MCF 10A (cell line): Measurements from ENCODE around the gene GLIS1. TPM values are rescaled to one million over a fixed set of nuclear protein-coding genes. Genes with fewer than 3 reads are reported as not detected.

Experiments used
- BruUV-seq: library from RNA; stranded (reverse); fragments of 400-500 nt; replicated peaks from 2 replicates; lab custom pipeline; 2021; lab: Mats Ljungman, UMichigan
- CTCF ChIA-PET: fragments of 300-600 bp; sonication (Branson Sonifier 250); formaldehyde crosslinking; extraction: SDS; loops from one replicate; lab custom pipeline; 2021; ENCODE audit warnings: antibody characterized with exemption, inconsistent platforms; lab: Yijun Ruan, JAX
- POLR2A ChIA-PET: fragments of 300-600, 350-650 bp; sonication (Branson Sonifier 250); formaldehyde crosslinking; extraction: SDS; loops from one replicate; lab custom pipeline; 2020; ENCODE audit warnings: antibody characterized with exemption, inconsistent platforms; lab: Yijun Ruan, JAX
- DNase-seq: peaks from one replicate; pipeline ENCODE4 v3.0.0-alpha.2; 2018; ENCODE audit not compliant: unreplicated experiment
- H3K27ac Mint-ChIP-seq: one replicate; pipeline ENCODE4 v1.8.0; 2022; ENCODE audit warnings: mild to moderate bottlenecking, low read depth, mixed read lengths; ENCODE audit not compliant: unreplicated experiment
- H3K27me3 Mint-ChIP-seq: one replicate; pipeline ENCODE4 v1.8.0; 2022; ENCODE audit warnings: mixed read lengths; ENCODE audit not compliant: insufficient read depth, unreplicated experiment
- H3K36me3 Mint-ChIP-seq: one replicate; pipeline ENCODE4 v1.8.0; 2022; ENCODE audit warnings: mild to moderate bottlenecking, moderate library complexity, mixed read lengths; ENCODE audit not compliant: insufficient read depth, unreplicated experiment
- H3K4me1 Mint-ChIP-seq: one replicate; pipeline ENCODE4 v1.8.0; 2022; ENCODE audit warnings: mixed read lengths; ENCODE audit not compliant: insufficient read depth, unreplicated experiment
- H3K4me3 Mint-ChIP-seq: one replicate; pipeline ENCODE4 v1.8.0; 2022; ENCODE audit warnings: mild to moderate bottlenecking, moderate library complexity, mixed read lengths; ENCODE audit not compliant: unreplicated experiment
- H3K9me3 Mint-ChIP-seq: one replicate; pipeline ENCODE4 v1.8.0; 2022; ENCODE audit warnings: mixed read lengths; ENCODE audit not compliant: unreplicated experiment
- intact Hi-C: fragments of 100-400 bp; cut with micrococcal nuclease; formaldehyde crosslinking; loops from 2 replicates; pipeline ENCODE4 v1.14.1; 2022
- total RNA-seq: library from RNA; stranded (reverse); gene quantifications from 2 replicates; pipeline ENCODE4 v1.2.3, GENCODE V29; 2022
- TF ChIP-seq, protein P1 (sequence below): fragments of 200-600 bp; IDR thresholded peaks from one replicate; pipeline ENCODE4 v1.8.0; 2022; ENCODE audit warnings: antibody characterized with exemption, mild to moderate bottlenecking; ENCODE audit not compliant: unreplicated experiment

Gene GLIS1
- total RNA-seq, 1 experiment from 2014 or later = 0.93 TPM

DNA sequence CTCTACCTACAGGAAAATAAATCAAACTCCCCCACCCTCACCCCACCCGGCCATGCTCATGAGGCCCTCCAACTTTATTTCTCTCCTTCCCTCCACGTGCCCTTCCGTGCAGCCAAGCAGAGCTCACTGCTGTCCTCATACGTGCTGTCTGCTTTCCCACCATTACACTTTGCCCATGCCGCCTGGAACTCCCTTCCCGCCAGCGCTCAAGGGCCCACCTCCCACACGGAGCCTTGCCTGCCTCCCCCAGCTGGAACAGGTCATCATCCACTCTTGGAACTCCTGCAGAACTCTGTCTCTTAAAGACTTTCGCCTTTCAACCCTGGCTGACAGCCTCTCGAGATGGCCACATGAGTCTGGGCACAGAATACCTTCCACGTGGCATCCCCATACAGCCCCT, 42.4 kb downstream of the GLIS1 start:
- no peak for DNase-seq
- Mint-ChIP-seq H3K27ac (no peak overlapping the region), H3K36me3 (no peaks in the 10 kb centered on the region), H3K9me3 (no peaks in the 10 kb centered on the region), H3K27me3 (peaks cover 14% of the 10 kb centered on the region), H3K4me3 (no peak overlapping the region), H3K4me1 (no peaks in the 10 kb centered on the region)
- intact Hi-C loops = no loop called here
- no TSS peak for BruUV-seq
- CTCF ChIA-PET = interaction anchor here (0.7 to 1.8 kb wide), 2 partner anchors 14 to 357 kb away, joined by 3 to 8 read pairs; no protein-coding TSS in a partner anchor
- POLR2A ChIA-PET = no interaction called here
- TF ChIP-seq, protein P1, sequence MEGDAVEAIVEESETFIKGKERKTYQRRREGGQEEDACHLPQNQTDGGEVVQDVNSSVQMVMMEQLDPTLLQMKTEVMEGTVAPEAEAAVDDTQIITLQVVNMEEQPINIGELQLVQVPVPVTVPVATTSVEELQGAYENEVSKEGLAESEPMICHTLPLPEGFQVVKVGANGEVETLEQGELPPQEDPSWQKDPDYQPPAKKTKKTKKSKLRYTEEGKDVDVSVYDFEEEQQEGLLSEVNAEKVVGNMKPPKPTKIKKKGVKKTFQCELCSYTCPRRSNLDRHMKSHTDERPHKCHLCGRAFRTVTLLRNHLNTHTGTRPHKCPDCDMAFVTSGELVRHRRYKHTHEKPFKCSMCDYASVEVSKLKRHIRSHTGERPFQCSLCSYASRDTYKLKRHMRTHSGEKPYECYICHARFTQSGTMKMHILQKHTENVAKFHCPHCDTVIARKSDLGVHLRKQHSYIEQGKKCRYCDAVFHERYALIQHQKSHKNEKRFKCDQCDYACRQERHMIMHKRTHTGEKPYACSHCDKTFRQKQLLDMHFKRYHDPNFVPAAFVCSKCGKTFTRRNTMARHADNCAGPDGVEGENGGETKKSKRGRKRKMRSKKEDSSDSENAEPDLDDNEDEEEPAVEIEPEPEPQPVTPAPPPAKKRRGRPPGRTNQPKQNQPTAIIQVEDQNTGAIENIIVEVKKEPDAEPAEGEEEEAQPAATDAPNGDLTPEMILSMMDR = no peak

DNA sequence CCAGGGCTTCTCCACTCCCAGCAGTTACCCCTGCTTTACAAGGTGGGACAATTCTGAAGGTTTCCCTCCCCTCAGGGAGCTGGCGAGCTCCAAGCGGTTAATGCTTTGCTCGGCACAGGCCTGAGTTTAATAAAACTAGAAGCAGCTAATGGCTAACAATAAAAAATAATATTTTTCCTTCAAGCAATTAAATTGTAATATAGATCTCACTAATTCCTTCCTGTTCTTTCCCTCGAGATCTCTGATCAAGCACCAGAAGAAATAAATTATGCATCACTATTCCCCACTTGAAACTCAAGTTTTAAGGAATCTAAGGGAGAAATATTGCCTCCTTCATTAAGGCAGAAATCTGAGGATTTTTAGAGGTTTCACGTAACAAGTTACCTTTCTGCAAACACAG, 42.9 kb downstream of the GLIS1 start:
- TF ChIP-seq, protein P1 = no peak
- BruUV-seq = no TSS peak
- Mint-ChIP-seq H3K4me3 (no peak overlapping the region), H3K9me3 (no peaks in the 10 kb centered on the region), H3K36me3 (no peaks in the 10 kb centered on the region), H3K27me3 (peaks cover 19% of the 10 kb centered on the region), H3K4me1 (no peaks in the 10 kb centered on the region), H3K27ac (no peak overlapping the region)
- DNase-seq = no peak
- ChIA-PET POLR2A (interaction anchor here (1.1 kb wide), 1 partner anchor 22 kb away, joined by 3 read pairs; no protein-coding TSS in a partner anchor), CTCF (interaction anchor here (0.7 to 1.8 kb wide), 2 partner anchors 13 to 357 kb away, joined by 3 to 8 read pairs; no protein-coding TSS in a partner anchor)
- intact Hi-C loops = no loop called here

DNA sequence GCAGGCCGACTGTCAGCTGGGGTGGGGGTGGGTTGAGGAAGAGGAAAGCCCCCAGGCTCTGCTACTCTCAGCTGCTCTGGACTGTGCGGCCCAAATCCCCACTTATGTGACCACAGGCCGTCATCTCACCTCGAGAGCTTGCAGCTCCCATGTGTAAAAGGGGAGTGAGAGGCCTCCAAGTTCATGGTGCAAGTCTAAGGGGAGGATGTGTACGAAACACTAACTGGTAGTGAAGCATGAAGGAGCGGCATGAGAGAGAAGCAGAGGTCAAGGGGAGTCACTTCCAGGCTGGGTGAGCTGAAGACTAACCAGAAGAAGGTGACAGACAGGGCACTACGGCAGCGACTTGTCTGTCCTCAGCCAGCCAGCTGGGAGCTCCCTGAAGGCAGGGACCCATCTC, 43.8 kb downstream of the GLIS1 start:
- TF ChIP-seq, protein P1 = no peak
- Mint-ChIP-seq H3K4me3 (no peak overlapping the region), H3K4me1 (no peaks in the 10 kb centered on the region), H3K36me3 (no peaks in the 10 kb centered on the region), H3K27me3 (peaks cover 22% of the 10 kb centered on the region), H3K9me3 (no peaks in the 10 kb centered on the region), H3K27ac (no peak overlapping the region)
- no TSS peak for BruUV-seq
- intact Hi-C loops = no loop called here
- POLR2A ChIA-PET = interaction anchor here (0.6 to 1.1 kb wide), 3 partner anchors 21 to 230 kb away, joined by 3 read pairs; no protein-coding TSS in a partner anchor
- CTCF ChIA-PET = interaction anchor here (0.6 to 1.8 kb wide), 3 partner anchors 13 to 596 kb away, joined by 3 to 8 read pairs (median 3); no protein-coding TSS in a partner anchor
- no peak for DNase-seq

DNA sequence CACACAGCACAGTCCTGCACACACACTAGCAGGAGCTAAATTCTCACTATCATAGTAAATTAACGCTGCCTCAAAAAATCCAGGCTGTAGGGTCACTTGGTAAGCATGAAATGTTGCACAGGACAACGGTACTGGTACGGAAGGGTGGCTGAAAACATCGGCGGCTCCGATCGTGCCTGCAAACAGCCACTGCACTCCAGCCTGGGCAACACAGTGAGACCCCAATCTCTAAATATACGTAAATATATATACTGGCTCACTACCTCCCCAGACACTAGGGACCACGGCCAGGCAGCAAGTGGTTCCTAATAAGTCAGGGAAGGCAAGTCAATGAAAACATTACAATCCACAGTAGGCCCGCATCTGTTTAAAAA, 44.3 kb downstream of the GLIS1 start:
- Mint-ChIP-seq H3K9me3 (no peaks in the 10 kb centered on the region), H3K4me1 (no peaks in the 10 kb centered on the region), H3K27me3 (peaks cover 27% of the 10 kb centered on the region), H3K27ac (no peak overlapping the region), H3K36me3 (no peaks in the 10 kb centered on the region), H3K4me3 (no peak overlapping the region)
- TF ChIP-seq, protein P1 = no peak
- ChIA-PET CTCF (interaction anchor here (0.6 to 1.0 kb wide), 2 partner anchors 41 to 597 kb away, joined by 3 read pairs; no protein-coding TSS in a partner anchor), POLR2A (interaction anchor here (0.6 to 0.7 kb wide), 2 partner anchors 82 to 230 kb away, joined by 3 read pairs; no protein-coding TSS in a partner anchor)
- intact Hi-C loops = no loop called here
- no peak for DNase-seq
- no TSS peak for BruUV-seq
